Mucosa of rectum (tissue), 2 donors: ENCODE measurements around the gene DUSP22.
"Not testable (repeated sequence)": the region's sequence is repeated elsewhere in the genome, so short reads cannot be mapped to it uniquely, and the experiment has no call there.

Experiments used
- H3K27ac ChIP-seq, 2 donors: one replicate each; pipeline ENCODE4 v1.7.0; 2013; ENCODE audit warnings: inconsistent platforms in 2 of 2, low read depth in 2 of 2, low read length in 2 of 2
- H3K27me3 ChIP-seq, 2 donors: one replicate each; pipeline ENCODE4 v1.7.0; 2013; ENCODE audit warnings: low read length in 2 of 2; ENCODE audit not compliant: control insufficient read depth in 2 of 2, insufficient read depth in 2 of 2
- H3K36me3 ChIP-seq, 2 donors: one replicate each; pipeline ENCODE4 v1.7.0; 2013; ENCODE audit warnings: low read length in 2 of 2; ENCODE audit not compliant: control insufficient read depth in 2 of 2, insufficient read depth in 2 of 2
- H3K4me1 ChIP-seq, 2 donors: one replicate each; pipeline ENCODE4 v1.7.0; 2013; ENCODE audit warnings: low read length in 2 of 2, mild to moderate bottlenecking in 1 of 2; ENCODE audit not compliant: control insufficient read depth in 2 of 2, insufficient read depth in 2 of 2
- H3K4me3 ChIP-seq, 2 donors: one replicate each; pipeline ENCODE4 v1.7.0; 2013; ENCODE audit warnings: low read length in 2 of 2
- H3K9ac ChIP-seq, 2 donors: one replicate each; pipeline ENCODE4 v1.7.0; 2013; ENCODE audit warnings: low read length in 2 of 2, low read depth in 1 of 2, mild to moderate bottlenecking in 1 of 2
- H3K9me3 ChIP-seq, 2 donors: one replicate each; pipeline ENCODE4 v1.7.0; 2013; ENCODE audit warnings: low read length in 2 of 2; ENCODE audit not compliant: control insufficient read depth in 2 of 2
- donor health status: healthy.
- donor health status: Normal muscosa, but diverticular disease.

Gene DUSP22

DNA sequence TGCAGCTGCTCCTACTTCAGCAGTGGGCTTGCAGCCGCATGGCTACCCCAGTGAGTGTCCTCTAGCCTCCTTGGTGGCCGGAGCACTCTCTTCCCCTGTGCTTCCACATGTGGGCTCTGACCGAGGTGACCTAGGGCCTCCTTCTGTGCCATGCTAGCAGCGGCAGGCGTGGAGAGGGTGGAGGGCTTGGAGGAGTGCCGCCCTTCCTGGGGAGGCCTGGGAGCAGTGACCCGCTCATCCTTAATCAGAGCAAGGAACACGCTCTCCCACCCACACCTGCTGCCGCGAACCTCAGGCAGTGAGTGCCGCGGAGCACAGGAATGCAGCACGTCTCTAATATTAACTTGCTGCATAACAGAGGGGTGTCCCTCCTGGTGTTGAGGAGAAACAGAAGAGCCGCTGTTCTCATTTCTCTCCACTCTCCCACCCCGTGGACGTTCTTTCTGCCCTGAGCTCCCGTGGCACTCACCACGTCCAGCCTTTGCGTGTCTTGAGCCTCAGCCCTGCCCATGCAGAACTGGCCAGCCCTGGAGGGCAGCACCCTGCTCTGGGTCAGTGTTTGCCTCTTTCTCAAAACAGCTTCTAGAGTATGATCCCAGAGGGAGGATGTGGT is 31.9 kb downstream of the DUSP22 start:
- H3K4me3 ChIP-seq, result no peak overlapping the region
- H3K36me3 ChIP-seq, result peaks cover 0 to 8% of the 10 kb centered on the region in 2 donors
- peaks cover 14 to 31% of the 10 kb centered on the region in 2 donors for H3K4me1 ChIP-seq
- no peaks in the 10 kb centered on the region for H3K9me3 ChIP-seq
- peak overlapping the region in 1 of 2 donors; percentile 48 for H3K27ac ChIP-seq
- H3K27me3 ChIP-seq, result no peaks in the 10 kb centered on the region
- H3K9ac ChIP-seq, result no peak overlapping the region

DNA sequence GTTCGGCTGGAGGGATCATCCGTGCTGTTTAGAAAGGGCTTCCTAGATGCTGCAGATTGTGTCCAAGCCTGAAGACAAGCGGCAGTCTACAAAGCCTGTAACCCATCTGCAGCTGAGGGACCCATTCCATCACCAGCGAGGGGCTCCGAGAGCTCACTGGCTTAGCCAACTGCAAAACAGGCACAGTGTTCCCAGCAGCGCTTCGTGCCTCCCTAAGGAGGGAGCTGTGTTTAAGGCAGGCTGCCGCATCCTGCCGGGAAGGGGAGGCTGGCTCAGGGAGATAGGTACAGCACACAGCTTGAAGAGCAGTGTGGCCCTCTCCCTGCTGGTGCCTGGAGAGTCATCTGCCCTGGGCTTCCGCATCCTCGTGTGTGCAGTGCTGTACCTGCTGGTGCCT is 32.4 kb downstream of the DUSP22 start:
- H3K27ac ChIP-seq, result peak overlapping the region in 1 of 2 donors; percentile 16

DNA sequence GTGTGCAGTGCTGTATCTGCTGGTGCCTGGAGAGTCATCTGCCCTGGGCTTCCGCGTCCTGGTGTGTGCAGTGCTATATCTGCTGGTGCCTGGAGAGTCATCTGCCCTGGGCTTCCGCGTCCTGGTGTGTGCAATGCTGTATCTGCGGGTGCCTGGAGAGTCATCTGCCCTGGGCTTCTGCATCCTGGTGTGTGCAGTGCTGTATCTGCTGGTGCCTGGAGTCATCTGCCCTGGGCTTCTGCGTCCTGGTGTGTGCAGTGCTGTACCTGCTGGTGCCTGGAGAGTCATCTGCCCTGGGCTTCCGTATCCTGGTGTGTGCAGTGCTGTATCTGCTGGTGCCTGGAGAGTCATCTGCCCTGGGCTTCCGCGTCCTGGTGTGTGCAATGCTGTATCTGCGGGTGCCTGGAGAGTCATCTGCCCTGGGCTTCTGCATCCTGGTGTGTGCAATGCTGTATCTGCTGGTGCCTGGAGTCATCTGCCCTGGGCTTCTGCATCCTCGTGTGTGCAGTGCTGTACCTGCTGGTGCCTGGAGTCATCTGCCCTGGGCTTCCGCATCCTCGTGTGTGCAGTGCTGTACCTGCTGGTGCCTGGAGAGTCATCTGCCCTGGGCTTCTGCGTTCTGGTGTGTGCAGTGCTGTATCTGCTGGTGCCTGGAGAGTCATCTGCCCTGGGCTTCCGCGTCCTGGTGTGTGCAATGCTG is 33.0 kb downstream of the DUSP22 start:
- H3K9ac ChIP-seq, H3K27ac ChIP-seq, H3K27me3 ChIP-seq, H3K4me3 ChIP-seq, H3K36me3 ChIP-seq, H3K9me3 ChIP-seq: not testable (repeated sequence)
- peaks cover 14 to 31% of the 10 kb centered on the region in 2 donors for H3K4me1 ChIP-seq

More for the DNA sequence above, 32.4 kb downstream of the DUSP22 start:
- Histone ChIP-seq H3K9me3 (no peaks in the 10 kb centered on the region), H3K36me3 (peaks cover 0 to 8% of the 10 kb centered on the region in 2 donors), H3K4me1 (peaks cover 14 to 31% of the 10 kb centered on the region in 2 donors), H3K4me3 (no peak overlapping the region), H3K27me3 (no peaks in the 10 kb centered on the region), H3K9ac (no peak overlapping the region)

DNA sequence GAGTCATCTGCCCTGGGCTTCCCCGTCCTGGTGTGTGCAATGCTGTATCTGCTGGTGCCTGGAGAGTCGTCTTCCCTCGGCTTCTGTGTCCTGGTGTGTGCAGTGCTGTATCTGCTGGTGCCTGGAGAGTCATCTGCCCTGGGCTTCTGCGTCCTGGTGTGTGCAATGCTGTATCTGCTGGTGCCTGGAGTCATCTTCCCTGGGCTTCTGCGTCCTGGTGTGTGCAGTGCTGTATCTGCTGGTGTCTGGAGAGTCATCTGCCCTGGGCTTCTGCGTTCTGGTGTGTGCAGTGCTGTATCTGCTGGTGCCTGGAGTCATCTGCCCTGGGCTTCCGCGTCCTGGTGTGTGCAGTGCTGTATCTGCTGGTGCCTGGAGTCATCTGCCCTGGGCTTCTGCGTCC is 33.8 kb downstream of the DUSP22 start:
- H3K4me1 ChIP-seq, result peaks cover 14 to 36% of the 10 kb centered on the region in 2 donors
- not testable (repeated sequence) for H3K27ac ChIP-seq, H3K9ac ChIP-seq, H3K9me3 ChIP-seq, H3K36me3 ChIP-seq, H3K4me3 ChIP-seq, H3K27me3 ChIP-seq

DNA sequence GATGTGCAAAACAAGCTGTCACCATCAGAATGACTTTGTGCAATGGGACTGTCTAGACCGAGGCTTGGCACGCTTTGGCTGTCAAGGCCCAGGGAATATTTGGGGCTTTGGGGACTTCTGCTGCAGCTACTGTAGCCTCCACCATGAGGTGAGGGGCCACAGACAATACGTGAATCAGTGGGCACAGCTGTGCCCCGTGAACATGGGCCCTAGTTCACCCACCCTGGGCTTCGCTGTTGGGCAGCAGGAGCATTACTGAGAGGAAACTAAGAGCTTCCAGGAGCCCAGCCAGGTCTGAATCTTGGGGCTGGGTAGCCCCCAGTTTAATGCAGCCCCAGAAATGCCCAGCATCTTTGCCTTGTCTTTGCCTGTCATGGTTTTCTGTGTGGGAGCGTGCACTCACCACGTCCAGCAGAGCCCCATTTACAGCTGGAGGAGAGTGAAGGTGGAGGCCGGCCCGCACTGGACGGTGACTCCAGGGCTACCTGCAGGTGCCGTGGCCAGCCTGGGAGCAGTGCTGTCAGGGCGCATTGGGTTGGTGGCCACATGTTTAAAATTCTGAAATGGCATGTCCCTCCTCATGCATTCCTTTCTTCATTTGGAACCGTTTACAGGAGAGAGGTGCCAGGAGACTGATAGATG is 34.7 kb downstream of the DUSP22 start:
- Histone ChIP-seq H3K4me1 (peaks cover 21 to 42% of the 10 kb centered on the region in 2 donors), H3K9ac (no peak overlapping the region), H3K27ac (peak overlapping the region; percentile 18 to 40), H3K9me3 (no peaks in the 10 kb centered on the region), H3K4me3 (peak overlapping the region in 1 of 2 donors; percentile 20), H3K36me3 (peaks cover 0 to 8% of the 10 kb centered on the region in 2 donors), H3K27me3 (peaks cover 0 to 3% of the 10 kb centered on the region in 2 donors)

DNA sequence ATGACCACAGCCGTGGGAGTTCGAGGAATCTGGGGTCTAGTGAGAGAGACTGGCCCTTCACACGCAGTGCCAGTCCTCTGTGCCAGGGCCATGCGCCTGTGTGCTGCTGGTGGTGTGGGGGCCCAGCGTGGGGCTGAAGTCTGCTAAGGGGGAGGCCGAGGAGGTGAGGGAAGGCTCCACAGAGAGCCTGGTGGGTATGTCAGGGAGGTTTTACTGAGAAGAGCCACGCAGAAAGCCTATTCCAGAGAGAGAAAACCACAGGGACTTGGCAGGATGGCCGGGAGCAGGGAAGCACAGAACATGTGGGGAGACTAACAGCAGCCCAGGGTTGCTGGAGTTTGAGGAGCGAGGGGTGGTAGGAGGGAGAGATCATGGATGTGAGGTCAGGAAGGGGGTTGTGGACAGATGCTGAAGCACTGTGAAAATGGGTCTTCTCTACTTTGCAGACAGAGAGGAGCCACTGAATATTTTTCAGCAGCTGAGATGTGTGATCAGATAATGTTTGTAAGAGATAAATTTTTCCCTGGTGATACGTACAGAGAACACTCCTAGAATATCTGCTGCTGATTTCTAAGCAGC is 35.3 kb downstream of the DUSP22 start:
- H3K4me1 ChIP-seq, result peaks cover 21 to 43% of the 10 kb centered on the region in 2 donors
- peak overlapping the region; percentile 18 to 40 for H3K27ac ChIP-seq
- H3K4me3 ChIP-seq, result peak overlapping the region in 1 of 2 donors; percentile 4
- peaks cover 0 to 3% of the 10 kb centered on the region in 2 donors for H3K27me3 ChIP-seq
- peaks cover 0 to 8% of the 10 kb centered on the region in 2 donors for H3K36me3 ChIP-seq
- H3K9ac ChIP-seq, result peak overlapping the region in 1 of 2 donors; percentile 27
- H3K9me3 ChIP-seq, result no peaks in the 10 kb centered on the region

DNA sequence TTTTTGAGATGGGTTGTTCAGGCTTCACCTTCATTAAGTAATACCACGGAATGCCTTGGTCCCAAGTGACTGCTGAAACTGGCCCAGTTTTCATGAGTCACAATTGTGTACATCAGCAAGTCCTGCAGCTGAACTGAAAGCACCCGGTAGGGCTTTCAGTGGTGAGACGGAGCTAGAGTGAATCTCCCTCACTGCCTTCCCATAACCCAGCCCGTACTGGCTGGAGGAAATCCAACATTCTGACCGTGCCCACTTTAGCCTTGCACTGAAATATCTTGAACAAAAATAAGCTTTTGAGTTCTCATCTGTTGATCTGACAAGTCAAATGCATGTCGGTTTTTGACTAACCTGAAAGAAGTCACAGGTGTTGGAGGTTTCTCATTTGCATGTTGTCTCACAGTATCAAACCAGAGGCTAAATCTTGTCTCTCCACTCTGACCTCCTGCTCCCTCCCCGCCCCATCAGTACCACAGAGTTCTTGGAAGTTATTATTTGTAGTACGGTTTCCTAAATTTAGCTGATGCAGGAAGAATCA is 35.9 kb downstream of the DUSP22 start:
- Histone ChIP-seq H3K9me3 (no peaks in the 10 kb centered on the region), H3K4me1 (peaks cover 21 to 43% of the 10 kb centered on the region in 2 donors), H3K4me3 (no peak overlapping the region), H3K27me3 (peaks cover 0 to 3% of the 10 kb centered on the region in 2 donors), H3K9ac (no peak overlapping the region), H3K27ac (peak overlapping the region; percentile 18 to 40), H3K36me3 (peaks cover 0 to 8% of the 10 kb centered on the region in 2 donors)

DNA sequence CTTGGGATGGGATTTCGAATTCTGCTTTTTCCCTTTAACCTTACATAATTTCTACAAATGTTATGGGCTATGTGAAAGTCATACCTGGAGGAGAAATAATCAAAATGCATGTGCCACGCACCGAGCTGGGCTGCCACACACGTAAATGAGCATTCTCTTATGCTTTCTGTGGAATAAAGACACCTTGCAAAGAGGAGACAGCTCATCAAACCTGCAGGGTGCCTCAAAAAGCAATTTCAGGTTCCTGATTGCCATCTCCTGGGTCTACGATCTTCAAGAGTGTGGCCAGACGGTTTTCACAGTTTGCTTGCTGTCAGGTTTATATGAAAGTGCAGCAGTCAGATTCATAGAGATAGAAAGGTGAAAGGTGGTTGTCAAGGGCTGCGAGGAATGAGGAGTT is 36.6 kb downstream of the DUSP22 start:
- no peaks in the 10 kb centered on the region for H3K9me3 ChIP-seq
- H3K9ac ChIP-seq, result no peak overlapping the region
- no peak overlapping the region for H3K4me3 ChIP-seq
- peaks cover 0 to 3% of the 10 kb centered on the region in 2 donors for H3K27me3 ChIP-seq
- H3K36me3 ChIP-seq, result peaks cover 0 to 8% of the 10 kb centered on the region in 2 donors
- H3K27ac ChIP-seq, result no peak overlapping the region
- peaks cover 21 to 42% of the 10 kb centered on the region in 2 donors for H3K4me1 ChIP-seq

DNA sequence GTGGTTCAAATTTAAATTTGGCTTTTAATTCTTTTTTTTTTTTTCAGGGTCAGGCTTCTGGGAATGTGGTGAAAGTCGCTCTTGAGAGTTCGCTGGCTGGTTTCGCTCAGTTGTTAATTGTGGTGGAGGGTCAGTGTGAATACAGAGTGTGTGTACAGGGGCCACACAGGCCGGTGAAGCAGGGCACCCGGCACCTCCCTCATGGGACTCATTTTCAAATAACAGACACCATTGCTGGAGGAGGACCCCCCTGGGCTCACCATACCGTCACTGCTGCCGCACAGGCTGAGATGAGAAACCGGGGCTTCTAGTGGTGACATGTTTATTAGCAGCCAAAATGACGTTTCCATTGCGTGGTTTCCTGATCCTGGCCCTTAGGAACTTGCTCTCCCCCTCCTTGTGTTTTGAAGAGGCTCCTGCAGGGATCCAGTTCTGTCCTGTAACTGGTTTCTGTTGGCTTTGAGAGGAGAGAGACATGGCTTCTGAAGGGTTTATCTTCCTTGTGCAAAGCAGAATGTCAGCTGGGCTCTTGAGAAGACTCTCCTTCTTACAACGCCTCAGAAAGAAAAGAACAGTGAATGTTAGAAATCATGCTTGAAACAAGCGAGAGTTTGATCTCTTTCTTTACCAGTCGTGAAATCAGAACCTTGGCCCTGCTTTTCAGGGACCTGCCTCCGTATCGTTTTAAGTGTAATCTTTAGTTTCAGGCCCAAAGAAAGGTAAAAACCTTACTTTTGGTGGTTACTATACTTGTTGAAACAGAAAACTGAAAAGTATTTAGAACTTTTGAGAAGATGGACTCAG is 37.8 kb downstream of the DUSP22 start:
- no peaks in the 10 kb centered on the region for H3K9me3 ChIP-seq
- no peak overlapping the region for H3K27ac ChIP-seq
- no peak overlapping the region for H3K4me3 ChIP-seq
- H3K27me3 ChIP-seq, result peaks cover 0 to 3% of the 10 kb centered on the region in 2 donors
- H3K4me1 ChIP-seq, result peaks cover 16 to 38% of the 10 kb centered on the region in 2 donors
- H3K36me3 ChIP-seq, result peaks cover 0 to 8% of the 10 kb centered on the region in 2 donors
- H3K9ac ChIP-seq, result peak overlapping the region in 1 of 2 donors; percentile 26
